ENCODE measurements around the gene MYO1E. TPM values are rescaled to one million over a fixed set of nuclear protein-coding genes. Genes with fewer than 3 reads are reported as not detected.
A peak's percentile ranks its signal among the peaks of the same experiment; 100 is the strongest.
"Not testable (repeated sequence)": the region's sequence is repeated elsewhere in the genome, so short reads cannot be mapped to it uniquely, and the experiment has no call there.

The MYO1E gene
- total RNA-seq, 1 donor: 93.5 TPM

GRCh38 chr15:59140422-59141226 lies 232.0 kb downstream of the MYO1E start:
- no peak for TF ChIP-seq CTCF (IDR thresholded peaks at IDR 0.05; ENCODE audit: insufficient read depth, low read length)
- DNase-seq (ENCODE audit: low read depth): no peak
- no peak overlapping the region for H3K4me3 ChIP-seq (ENCODE audit: low read depth, low read length)

GRCh38 chr15:59138243-59138642 lies 234.4 kb downstream of the MYO1E start:
- no peak overlapping the region for H3K4me3 ChIP-seq (ENCODE audit: low read depth, low read length)
- TF ChIP-seq CTCF (IDR thresholded peaks at IDR 0.05; ENCODE audit: insufficient read depth, low read length): peak; percentile 63
- DNase-seq (ENCODE audit: low read depth): peak; percentile 48

GRCh38 chr15:59137566-59137965 lies 235.1 kb downstream of the MYO1E start:
- TF ChIP-seq CTCF (IDR thresholded peaks at IDR 0.05; ENCODE audit: insufficient read depth, low read length): no peak
- H3K4me3 ChIP-seq (ENCODE audit: low read depth, low read length): no peak overlapping the region
- no peak for DNase-seq (ENCODE audit: low read depth)

GRCh38 chr15:59133929-59134427 lies 238.7 kb downstream of the MYO1E start:
- no peak overlapping the region for H3K4me3 ChIP-seq (ENCODE audit: low read depth, low read length)
- DNase-seq (ENCODE audit: low read depth): no peak
- no peak for TF ChIP-seq CTCF (IDR thresholded peaks at IDR 0.05; ENCODE audit: insufficient read depth, low read length)

- H3K4me3 ChIP-seq (ENCODE audit: low read depth, low read length): no peak overlapping the region
- DNase-seq (ENCODE audit: low read depth): no peak
- TF ChIP-seq CTCF (IDR thresholded peaks at IDR 0.05; ENCODE audit: insufficient read depth, low read length): no peak
Observed at GRCh38 chr15:59131969-59132562, 240.6 kb downstream of the MYO1E start.

- no peak for DNase-seq (ENCODE audit: low read depth)
- TF ChIP-seq CTCF (IDR thresholded peaks at IDR 0.05; ENCODE audit: insufficient read depth, low read length): no peak
- no peak overlapping the region for H3K4me3 ChIP-seq (ENCODE audit: low read depth, low read length)
Observed at GRCh38 chr15:59131456-59131855, 241.2 kb downstream of the MYO1E start.

- not testable (repeated sequence) for DNase-seq (ENCODE audit: low read depth); H3K4me3 ChIP-seq (ENCODE audit: low read depth, low read length)
Observed at GRCh38 chr15:59127255-59127654, 245.4 kb downstream of the MYO1E start.

GRCh38 chr15:59125683-59126082 lies 247.0 kb downstream of the MYO1E start:
- not testable (repeated sequence) for DNase-seq (ENCODE audit: low read depth); H3K4me3 ChIP-seq (ENCODE audit: low read depth, low read length)

All from fibroblast of the aortic adventitia (primary cell).